ENCODE results near the gene HOXC10.

DNA sequence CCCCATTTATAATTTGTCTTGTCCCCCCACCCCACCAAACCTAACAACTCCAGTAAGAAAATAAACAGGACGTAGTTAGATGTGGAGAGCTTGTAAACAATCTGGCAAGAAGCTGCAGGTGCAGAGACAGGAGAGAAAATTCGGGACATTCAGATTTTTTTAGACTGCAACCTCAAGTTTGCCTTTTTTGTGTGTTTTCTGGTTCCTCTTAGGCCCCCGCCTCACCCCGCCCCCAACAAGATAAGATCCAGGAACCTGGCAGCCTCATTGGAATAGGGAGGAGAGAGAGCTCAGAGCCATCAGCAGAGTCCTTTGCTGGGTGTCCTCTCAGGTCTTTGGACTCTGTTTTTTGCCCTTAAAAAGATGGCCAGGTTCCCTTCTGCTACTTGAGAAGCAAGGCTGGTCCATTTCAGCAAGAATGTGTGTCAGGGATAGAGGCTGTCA is 2.9 kb downstream of the HOXC10 start:
- TF ChIP-seq, protein P1, sequence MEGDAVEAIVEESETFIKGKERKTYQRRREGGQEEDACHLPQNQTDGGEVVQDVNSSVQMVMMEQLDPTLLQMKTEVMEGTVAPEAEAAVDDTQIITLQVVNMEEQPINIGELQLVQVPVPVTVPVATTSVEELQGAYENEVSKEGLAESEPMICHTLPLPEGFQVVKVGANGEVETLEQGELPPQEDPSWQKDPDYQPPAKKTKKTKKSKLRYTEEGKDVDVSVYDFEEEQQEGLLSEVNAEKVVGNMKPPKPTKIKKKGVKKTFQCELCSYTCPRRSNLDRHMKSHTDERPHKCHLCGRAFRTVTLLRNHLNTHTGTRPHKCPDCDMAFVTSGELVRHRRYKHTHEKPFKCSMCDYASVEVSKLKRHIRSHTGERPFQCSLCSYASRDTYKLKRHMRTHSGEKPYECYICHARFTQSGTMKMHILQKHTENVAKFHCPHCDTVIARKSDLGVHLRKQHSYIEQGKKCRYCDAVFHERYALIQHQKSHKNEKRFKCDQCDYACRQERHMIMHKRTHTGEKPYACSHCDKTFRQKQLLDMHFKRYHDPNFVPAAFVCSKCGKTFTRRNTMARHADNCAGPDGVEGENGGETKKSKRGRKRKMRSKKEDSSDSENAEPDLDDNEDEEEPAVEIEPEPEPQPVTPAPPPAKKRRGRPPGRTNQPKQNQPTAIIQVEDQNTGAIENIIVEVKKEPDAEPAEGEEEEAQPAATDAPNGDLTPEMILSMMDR (IDR thresholded peaks at IDR 0.05) = no peak
- TF ChIP-seq POLR2A (IDR thresholded peaks at IDR 0.05) = no peak
- no peak for TF ChIP-seq EP300 (IDR thresholded peaks at IDR 0.05)
- no peak for TF ChIP-seq POLR2AphosphoS5 (IDR thresholded peaks at IDR 0.05)
